ENCODE results near the gene NSUN5.

Gene NSUN5

GRCh38 chr7:73353243-73353642 lies 44.6 kb upstream of the NSUN5 start:
- no peak for TF ChIP-seq FOXP2 (optimal IDR thresholded peaks at IDR 0.05; ENCODE audit: borderline replicate concordance, extremely low read depth, extremely low read length, insufficient read depth)

GRCh38 chr7:73352784-73353183 lies 44.2 kb upstream of the NSUN5 start:
- no peak for TF ChIP-seq SIN3A (IDR thresholded peaks at IDR 0.05; ENCODE audit: borderline replicate concordance, insufficient read depth, low read length)
- no peak for TF ChIP-seq TAF1 (IDR thresholded peaks at IDR 0.05; ENCODE audit: borderline replicate concordance, insufficient read depth, low read length)
- TF ChIP-seq FOXP2 (optimal IDR thresholded peaks at IDR 0.05; ENCODE audit: borderline replicate concordance, extremely low read depth, extremely low read length, insufficient read depth) = no peak

GRCh38 chr7:73351447-73352167 lies 43.0 kb upstream of the NSUN5 start:
- no peak for TF ChIP-seq SIN3A (IDR thresholded peaks at IDR 0.05; ENCODE audit: borderline replicate concordance, insufficient read depth, low read length)
- no peak for TF ChIP-seq POLR2AphosphoS5 (IDR thresholded peaks at IDR 0.05; ENCODE audit: low read depth, low read length)
- TF ChIP-seq FOXP2 (optimal IDR thresholded peaks at IDR 0.05; ENCODE audit: borderline replicate concordance, extremely low read depth, extremely low read length, insufficient read depth) = no peak
- no peak for TF ChIP-seq REST (IDR thresholded peaks at IDR 0.05; ENCODE audit: insufficient read depth in 1 of 2, low read depth in 2 of 2, low read length in 2 of 2)
- TF ChIP-seq TAF1 (IDR thresholded peaks at IDR 0.05; ENCODE audit: borderline replicate concordance, insufficient read depth, low read length) = no peak

- TF ChIP-seq REST (IDR thresholded peaks at IDR 0.05; ENCODE audit: insufficient read depth in 1 of 2, low read depth in 2 of 2, low read length in 2 of 2) = no peak
- no peak for TF ChIP-seq FOXP2 (optimal IDR thresholded peaks at IDR 0.05; ENCODE audit: borderline replicate concordance, extremely low read depth, extremely low read length, insufficient read depth)
- TF ChIP-seq SIN3A (IDR thresholded peaks at IDR 0.05; ENCODE audit: borderline replicate concordance, insufficient read depth, low read length) = no peak
- no peak for TF ChIP-seq TAF1 (IDR thresholded peaks at IDR 0.05; ENCODE audit: borderline replicate concordance, insufficient read depth, low read length)
- no peak for TF ChIP-seq POLR2AphosphoS5 (IDR thresholded peaks at IDR 0.05; ENCODE audit: low read depth, low read length)
Measured at GRCh38 chr7:73350306-73351068, 41.9 kb upstream of the NSUN5 start.

- no peak for TF ChIP-seq SIN3A (IDR thresholded peaks at IDR 0.05; ENCODE audit: borderline replicate concordance, insufficient read depth, low read length)
- TF ChIP-seq POLR2AphosphoS5 (IDR thresholded peaks at IDR 0.05; ENCODE audit: low read depth, low read length) = no peak
- no peak for TF ChIP-seq REST (IDR thresholded peaks at IDR 0.05; ENCODE audit: insufficient read depth in 1 of 2, low read depth in 2 of 2, low read length in 2 of 2)
- TF ChIP-seq TAF1 (IDR thresholded peaks at IDR 0.05; ENCODE audit: borderline replicate concordance, insufficient read depth, low read length) = no peak
- TF ChIP-seq FOXP2 (optimal IDR thresholded peaks at IDR 0.05; ENCODE audit: borderline replicate concordance, extremely low read depth, extremely low read length, insufficient read depth) = no peak
Measured at GRCh38 chr7:73349763-73350162, 41.1 kb upstream of the NSUN5 start.

GRCh38 chr7:73345951-73346350 lies 37.3 kb upstream of the NSUN5 start:
- TF ChIP-seq POLR2AphosphoS5 (IDR thresholded peaks at IDR 0.05; ENCODE audit: low read depth, low read length) (no peak), TAF1 (IDR thresholded peaks at IDR 0.05; ENCODE audit: borderline replicate concordance, insufficient read depth, low read length) (no peak), REST (IDR thresholded peaks at IDR 0.05; ENCODE audit: insufficient read depth in 1 of 2, low read depth in 2 of 2, low read length in 2 of 2) (no peak), SIN3A (IDR thresholded peaks at IDR 0.05; ENCODE audit: borderline replicate concordance, insufficient read depth, low read length) (no peak), FOXP2 (optimal IDR thresholded peaks at IDR 0.05; ENCODE audit: borderline replicate concordance, extremely low read depth, extremely low read length, insufficient read depth) (no peak)

Measured in PFSK-1 (cell line).